GM18505 (cell line): Measurements from ENCODE around the gene METTL17.
"Not testable (repeated sequence)": the region's sequence is repeated elsewhere in the genome, so short reads cannot be mapped to it uniquely, and the experiment has no call there.

ENCODE experiments used
- ATAC-seq: cut with Tn5 transposase; IDR thresholded peaks from one replicate; pipeline ENCODE4 v1.9.1; 2021; ENCODE audit not compliant: unreplicated experiment
- POLR2A ChIP-seq: IDR thresholded peaks from 4 replicates; pipeline ENCODE4 v1.6.1; 2011; ENCODE audit warnings: borderline replicate concordance; ENCODE audit not compliant: insufficient read depth, insufficient read length; ENCODE audit errors: extremely low read depth

Gene METTL17

GRCh38 chr14:21039585-21040369, 50.0 kb downstream of the METTL17 start:
- ATAC-seq = no peak
- TF ChIP-seq POLR2A = no peak

GRCh38 chr14:21040370-21040925, 50.7 kb downstream of the METTL17 start:
- no peak for TF ChIP-seq POLR2A
- ATAC-seq = no peak

- ATAC-seq = not testable (repeated sequence)
Observed at GRCh38 chr14:21040941-21041340, 51.2 kb downstream of the METTL17 start.

- TF ChIP-seq POLR2A = no peak
- ATAC-seq = no peak
Observed at GRCh38 chr14:21041676-21042433, 52.1 kb downstream of the METTL17 start, which contains the start of gene RNASE7. RNASE7 (plus strand) TSS chr14:21042362; CDS start chr14:21042993, 631 bp downstream.

GRCh38 chr14:21042918-21043317, 53.1 kb downstream of the METTL17 start:
- TF ChIP-seq POLR2A = no peak
- ATAC-seq = no peak

GRCh38 chr14:21043387-21043973, 53.7 kb downstream of the METTL17 start:
- ATAC-seq = no peak
- TF ChIP-seq POLR2A = no peak

GRCh38 chr14:21043974-21044618, 54.3 kb downstream of the METTL17 start:
- ATAC-seq = no peak
- TF ChIP-seq POLR2A = no peak
